H9 (cell line): ENCODE data around the gene INSIG1. TPM values are rescaled to one million over a fixed set of nuclear protein-coding genes. Genes with fewer than 3 reads are reported as not detected.

ENCODE experiments used
- DNase-seq: peaks from one replicate; pipeline ENCODE4 v3.0.0-alpha.2; 2017
- H2AFZ ChIP-seq: one replicate; pipeline ENCODE4 v1.6.1; 2013; ENCODE audit warnings: mild to moderate bottlenecking, low read length, control low read depth, moderate library complexity
- H2AK5ac ChIP-seq: 2 replicates; pipeline ENCODE4 v1.6.1; 2013; ENCODE audit warnings: low read length, control low read depth, mixed read lengths; ENCODE audit not compliant: insufficient read length
- H2BK120ac ChIP-seq: one replicate; pipeline ENCODE4 v1.6.1; 2013; ENCODE audit warnings: low read depth, mild to moderate bottlenecking, low read length, control low read depth, inconsistent platforms; ENCODE audit not compliant: poor library complexity, severe bottlenecking
- H2BK12ac ChIP-seq: 2 replicates; pipeline ENCODE4 v1.6.1; 2013; ENCODE audit warnings: low read length, control low read depth, mixed read lengths, low read depth; ENCODE audit not compliant: insufficient read length
- H2BK15ac ChIP-seq: 2 replicates; pipeline ENCODE4 v1.6.1; 2013; ENCODE audit warnings: low read depth, low read length, control low read depth
- H2BK20ac ChIP-seq: one replicate; pipeline ENCODE4 v1.6.1; 2013; ENCODE audit warnings: low read depth, mild to moderate bottlenecking, low read length, control low read depth, inconsistent platforms; ENCODE audit not compliant: poor library complexity, severe bottlenecking
- H2BK5ac ChIP-seq: 2 replicates; pipeline ENCODE4 v1.6.1; 2013; ENCODE audit warnings: low read length, control low read depth, mixed read lengths; ENCODE audit not compliant: insufficient read length
- H3K14ac ChIP-seq: 2 replicates; pipeline ENCODE4 v1.6.1; 2013; ENCODE audit warnings: low read length, control low read depth; ENCODE audit not compliant: insufficient read depth
- H3K18ac ChIP-seq: 2 replicates; pipeline ENCODE4 v1.6.1; 2013; ENCODE audit warnings: low read depth, mild to moderate bottlenecking, mixed read lengths, low read length, control low read depth; ENCODE audit not compliant: insufficient read length
- H3K23ac ChIP-seq: 2 replicates; pipeline ENCODE4 v1.6.1; 2013; ENCODE audit warnings: low read length, control low read depth, mixed read lengths, low read depth; ENCODE audit not compliant: insufficient read length
- H3K23me2 ChIP-seq: 2 replicates; pipeline ENCODE4 v1.6.1; 2013; ENCODE audit warnings: low read depth, mild to moderate bottlenecking, mixed read lengths, low read length, control low read depth; ENCODE audit not compliant: insufficient read length, poor library complexity, severe bottlenecking
- H3K27ac ChIP-seq: 2 replicates; pipeline ENCODE4 v1.5.1; 2013; ENCODE audit warnings: low read length, control low read depth, mixed read lengths, low read depth; ENCODE audit not compliant: insufficient read length
- H3K27me3 ChIP-seq: 2 replicates; pipeline ENCODE4 v1.6.1; 2013; ENCODE audit warnings: low read length, control low read depth, inconsistent platforms; ENCODE audit not compliant: insufficient read depth
- H3K4ac ChIP-seq: 2 replicates; pipeline ENCODE4 v1.6.1; 2013; ENCODE audit warnings: low read depth, mild to moderate bottlenecking, control low read depth, inconsistent platforms, low read length, moderate library complexity
- H3K4me1 ChIP-seq: 2 replicates; pipeline ENCODE4 v1.6.1; 2013; ENCODE audit warnings: low read length, control low read depth, inconsistent platforms; ENCODE audit not compliant: insufficient read depth
- H3K4me2 ChIP-seq: 2 replicates; pipeline ENCODE4 v1.6.1; 2013; ENCODE audit warnings: low read length, control low read depth, mixed read lengths; ENCODE audit not compliant: insufficient read length, insufficient read depth
- H3K56ac ChIP-seq: 2 replicates; pipeline ENCODE4 v1.6.1; 2013; ENCODE audit warnings: low read depth, mild to moderate bottlenecking, mixed read lengths, low read length, control low read depth; ENCODE audit not compliant: insufficient read length
- H3K79me1 ChIP-seq: 2 replicates; pipeline ENCODE4 v1.6.1; 2013; ENCODE audit warnings: low read depth, mild to moderate bottlenecking, moderate library complexity, low read length, control low read depth, inconsistent platforms; ENCODE audit not compliant: insufficient read depth, poor library complexity, severe bottlenecking
- H3K79me2 ChIP-seq: 2 replicates; pipeline ENCODE4 v1.6.1; 2013; ENCODE audit warnings: low read length, control low read depth, inconsistent platforms; ENCODE audit not compliant: insufficient read depth
- H3K9ac ChIP-seq: 2 replicates; pipeline ENCODE4 v1.6.1; 2013; ENCODE audit warnings: low read length, control low read depth, mixed read lengths; ENCODE audit not compliant: insufficient read length; ENCODE audit errors: extremely low read depth
- H3K9me3 ChIP-seq: one replicate; pipeline ENCODE4 v1.6.1; 2013; ENCODE audit warnings: low read depth, low read length, inconsistent platforms; ENCODE audit not compliant: control insufficient read depth
- H3T11ph ChIP-seq: one replicate; pipeline ENCODE4 v1.6.1; 2013; ENCODE audit warnings: mild to moderate bottlenecking, low read length, control low read depth, inconsistent platforms
- H4K20me1 ChIP-seq: one replicate; pipeline ENCODE4 v1.6.1; 2013; ENCODE audit not compliant: control insufficient read depth, insufficient read length, insufficient read depth
- H4K5ac ChIP-seq: 2 replicates; pipeline ENCODE4 v1.6.1; 2013; ENCODE audit warnings: low read depth, mild to moderate bottlenecking, mixed read lengths, low read length, control low read depth; ENCODE audit not compliant: insufficient read length
- H4K8ac ChIP-seq: replicated peaks from 2 replicates; pipeline ENCODE4 v1.6.1; 2013; ENCODE audit warnings: low read length, control low read depth, mixed read lengths, low read depth; ENCODE audit not compliant: insufficient read length
- H4K91ac ChIP-seq: 2 replicates; pipeline ENCODE4 v1.6.1; 2013; ENCODE audit warnings: low read depth, mild to moderate bottlenecking, moderate library complexity, mixed read lengths, low read length, control low read depth; ENCODE audit not compliant: insufficient read length
- H3K27ac Mint-ChIP-seq, 3 experiments: 2 replicates in 2 of 3; 3 replicates in 1 of 3; pipeline ENCODE4 v1.8.0; 2020 to 2021; ENCODE audit warnings: mixed read lengths in 3 of 3, mild to moderate bottlenecking in 1 of 3, moderate library complexity in 1 of 3
- H3K27me3 Mint-ChIP-seq: 2 replicates; pipeline ENCODE4 v1.8.0; 2021; ENCODE audit warnings: low read depth, mild to moderate bottlenecking, moderate library complexity, mixed read lengths
- H3K36me3 Mint-ChIP-seq, 3 experiments: 2 replicates in 2 of 3; 3 replicates in 1 of 3; pipeline ENCODE4 v1.8.0; 2020 to 2021; ENCODE audit warnings: low read depth in 3 of 3, mixed read lengths in 3 of 3; ENCODE audit not compliant: insufficient read depth in 1 of 3
- H3K4me1 Mint-ChIP-seq, 2 experiments: 2 replicates each; pipeline ENCODE4 v1.8.0; 2020; ENCODE audit warnings: mixed read lengths in 2 of 2
- H3K4me3 Mint-ChIP-seq, 2 experiments: 2 replicates in 1 of 2; 3 replicates in 1 of 2; pipeline ENCODE4 v1.8.0; 2020 to 2021; ENCODE audit warnings: mild to moderate bottlenecking in 2 of 2, mixed read lengths in 2 of 2, moderate library complexity in 1 of 2
- H3K9me3 Mint-ChIP-seq, 2 experiments: 2 replicates in 1 of 2; 3 replicates in 1 of 2; pipeline ENCODE4 v1.8.0; 2020; ENCODE audit warnings: mild to moderate bottlenecking in 2 of 2, mixed read lengths in 2 of 2, moderate library complexity in 1 of 2
- WGBS: extraction: QIAGEN DNeasy Blood & Tissue Kit; methylation state at CpG from one replicate; pipeline ENCODE4 v1.1.7; 2013; ENCODE audit warnings: missing lambda C conversion rate, low lambda C conversion rate, mixed read lengths; ENCODE audit not compliant: insufficient read length; ENCODE audit errors: extremely low coverage; 5-methylcytosine and 5-hydroxymethylcytosine counted together
- total RNA-seq: library from RNA; stranded (reverse); gene quantifications from 2 replicates; pipeline ENCODE4 v1.2.1, GENCODE V29; 2021
- TF ChIP-seq, protein P1 (sequence below): fragments of 200-600 bp; sonication (generic); conservative IDR thresholded peaks from 3 replicates; pipeline ENCODE4 v1.8.0; 2021; ENCODE audit warnings: antibody characterized with exemption, mild to moderate bottlenecking

Gene INSIG1
- total RNA-seq, 1 experiment from 2014 or later: 23.3 TPM

GRCh38 chr7:155308330-155309020 is 10.8 kb downstream of the INSIG1 start:
- Histone ChIP-seq H3K27ac (no peak overlapping the region), H2BK5ac (no peak overlapping the region), H4K8ac (no peak overlapping the region), H2BK120ac (no peak overlapping the region), H3K4me1 (no peaks in the 10 kb centered on the region), H2AK5ac (no peak overlapping the region), H3K4ac (no peak overlapping the region), H3K9ac (no peak overlapping the region), H3K27me3 (no peaks in the 10 kb centered on the region), H3K9me3 (no peaks in the 10 kb centered on the region), H2BK15ac (no peak overlapping the region), H4K91ac (no peak overlapping the region), H3K56ac (no peak overlapping the region), H3K18ac (no peak overlapping the region), H4K5ac (no peak overlapping the region), H3K14ac (no peak overlapping the region), H3T11ph (no peak overlapping the region), H2BK20ac (no peak overlapping the region), H2BK12ac (no peak overlapping the region), H3K4me2 (no peak overlapping the region), H3K23ac (no peak overlapping the region), H3K23me2 (no peaks in the 10 kb centered on the region), H4K20me1 (no peaks in the 10 kb centered on the region), H3K79me2 (no peaks in the 10 kb centered on the region), H3K79me1 (peaks cover 5% of the 10 kb centered on the region), H2AFZ (no peak overlapping the region)
- TF ChIP-seq, protein P1, sequence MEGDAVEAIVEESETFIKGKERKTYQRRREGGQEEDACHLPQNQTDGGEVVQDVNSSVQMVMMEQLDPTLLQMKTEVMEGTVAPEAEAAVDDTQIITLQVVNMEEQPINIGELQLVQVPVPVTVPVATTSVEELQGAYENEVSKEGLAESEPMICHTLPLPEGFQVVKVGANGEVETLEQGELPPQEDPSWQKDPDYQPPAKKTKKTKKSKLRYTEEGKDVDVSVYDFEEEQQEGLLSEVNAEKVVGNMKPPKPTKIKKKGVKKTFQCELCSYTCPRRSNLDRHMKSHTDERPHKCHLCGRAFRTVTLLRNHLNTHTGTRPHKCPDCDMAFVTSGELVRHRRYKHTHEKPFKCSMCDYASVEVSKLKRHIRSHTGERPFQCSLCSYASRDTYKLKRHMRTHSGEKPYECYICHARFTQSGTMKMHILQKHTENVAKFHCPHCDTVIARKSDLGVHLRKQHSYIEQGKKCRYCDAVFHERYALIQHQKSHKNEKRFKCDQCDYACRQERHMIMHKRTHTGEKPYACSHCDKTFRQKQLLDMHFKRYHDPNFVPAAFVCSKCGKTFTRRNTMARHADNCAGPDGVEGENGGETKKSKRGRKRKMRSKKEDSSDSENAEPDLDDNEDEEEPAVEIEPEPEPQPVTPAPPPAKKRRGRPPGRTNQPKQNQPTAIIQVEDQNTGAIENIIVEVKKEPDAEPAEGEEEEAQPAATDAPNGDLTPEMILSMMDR: no peak
- Mint-ChIP-seq H3K27ac (peak overlapping the region in 1 of 3 experiments; percentile 72; a peak in 2 of 7 replicates), H3K4me3 (no peak overlapping the region), H3K36me3 (peaks cover 33 to 55% (median 49%) of the 10 kb centered on the region in 3 experiments), H3K4me1 (peaks cover 7 to 16% of the 10 kb centered on the region in 2 experiments; a peak in 3 of 4 replicates), H3K27me3 (no peaks in the 10 kb centered on the region), H3K9me3 (no peaks in the 10 kb centered on the region)
- DNase-seq: no peak
- whole genome bisulfite sequencing: no CpG with 5 or more reads among the region's 19 CpGs
